Nephron (organoid): ENCODE data around the gene SH3BP2.
"Not testable (repeated sequence)": the region's sequence is repeated elsewhere in the genome, so short reads cannot be mapped to it uniquely, and the experiment has no call there.

Experiments used
- H3K27ac Mint-ChIP-seq, 3 experiments: 2 replicates each; pipeline ENCODE4 v1.8.0; 2020; ENCODE audit warnings: mixed read lengths in 3 of 3, mild to moderate bottlenecking in 2 of 3, moderate library complexity in 1 of 3
- H3K27me3 Mint-ChIP-seq: 2 replicates; pipeline ENCODE4 v1.8.0; 2021; ENCODE audit warnings: low read depth, mild to moderate bottlenecking, moderate library complexity, mixed read lengths
- H3K36me3 Mint-ChIP-seq: 2 replicates; pipeline ENCODE4 v1.8.0; 2020; ENCODE audit warnings: low read depth, mixed read lengths
- H3K4me1 Mint-ChIP-seq: 2 replicates; pipeline ENCODE4 v1.8.0; 2020; ENCODE audit warnings: mixed read lengths
- H3K4me3 Mint-ChIP-seq, 3 experiments: 2 replicates each; pipeline ENCODE4 v1.8.0; 2020; ENCODE audit warnings: mild to moderate bottlenecking in 3 of 3, mixed read lengths in 3 of 3, moderate library complexity in 2 of 3
- H3K9me3 Mint-ChIP-seq: 2 replicates; pipeline ENCODE4 v1.8.0; 2020; ENCODE audit warnings: mixed read lengths
- TF ChIP-seq, protein P1 (sequence below), 3 experiments: fragments of 200-600 bp; sonication (generic); IDR thresholded peaks; one replicate each; pipeline ENCODE4 v1.5.0; 2021; ENCODE audit warnings: antibody characterized with exemption in 3 of 3; ENCODE audit not compliant: unreplicated experiment in 3 of 3

The SH3BP2 gene

DNA sequence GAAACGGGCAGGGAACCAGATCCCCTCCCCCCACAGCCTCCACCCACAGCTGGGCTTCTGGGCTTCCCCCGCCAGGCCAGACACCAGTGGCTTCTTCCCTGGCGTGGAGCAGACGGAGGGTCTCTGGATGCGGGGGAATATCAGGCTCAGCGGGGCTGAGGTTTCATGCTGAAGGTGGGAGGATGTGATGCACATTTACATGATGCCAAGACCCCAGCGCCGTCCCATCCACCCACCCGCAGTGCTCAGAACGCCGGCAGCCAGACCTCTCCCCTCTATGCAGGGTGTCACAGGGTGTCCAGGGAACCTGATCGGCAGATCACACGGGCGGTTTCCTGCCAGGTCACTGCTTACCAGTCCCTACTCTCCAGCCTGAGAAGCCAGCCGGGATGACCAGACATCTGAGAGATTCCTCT lies 24.0 kb upstream of the SH3BP2 start:
- Mint-ChIP-seq H3K27me3 (peaks cover 9% of the 10 kb centered on the region), H3K36me3 (no peaks in the 10 kb centered on the region), H3K4me1 (no peaks in the 10 kb centered on the region), H3K4me3 (no peak overlapping the region), H3K27ac (no peak overlapping the region), H3K9me3 (peaks cover 11% of the 10 kb centered on the region)
- TF ChIP-seq, protein P1, sequence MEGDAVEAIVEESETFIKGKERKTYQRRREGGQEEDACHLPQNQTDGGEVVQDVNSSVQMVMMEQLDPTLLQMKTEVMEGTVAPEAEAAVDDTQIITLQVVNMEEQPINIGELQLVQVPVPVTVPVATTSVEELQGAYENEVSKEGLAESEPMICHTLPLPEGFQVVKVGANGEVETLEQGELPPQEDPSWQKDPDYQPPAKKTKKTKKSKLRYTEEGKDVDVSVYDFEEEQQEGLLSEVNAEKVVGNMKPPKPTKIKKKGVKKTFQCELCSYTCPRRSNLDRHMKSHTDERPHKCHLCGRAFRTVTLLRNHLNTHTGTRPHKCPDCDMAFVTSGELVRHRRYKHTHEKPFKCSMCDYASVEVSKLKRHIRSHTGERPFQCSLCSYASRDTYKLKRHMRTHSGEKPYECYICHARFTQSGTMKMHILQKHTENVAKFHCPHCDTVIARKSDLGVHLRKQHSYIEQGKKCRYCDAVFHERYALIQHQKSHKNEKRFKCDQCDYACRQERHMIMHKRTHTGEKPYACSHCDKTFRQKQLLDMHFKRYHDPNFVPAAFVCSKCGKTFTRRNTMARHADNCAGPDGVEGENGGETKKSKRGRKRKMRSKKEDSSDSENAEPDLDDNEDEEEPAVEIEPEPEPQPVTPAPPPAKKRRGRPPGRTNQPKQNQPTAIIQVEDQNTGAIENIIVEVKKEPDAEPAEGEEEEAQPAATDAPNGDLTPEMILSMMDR (IDR thresholded peaks at IDR 0.05; ENCODE audit: unreplicated experiment in 3 of 3), result no peak

DNA sequence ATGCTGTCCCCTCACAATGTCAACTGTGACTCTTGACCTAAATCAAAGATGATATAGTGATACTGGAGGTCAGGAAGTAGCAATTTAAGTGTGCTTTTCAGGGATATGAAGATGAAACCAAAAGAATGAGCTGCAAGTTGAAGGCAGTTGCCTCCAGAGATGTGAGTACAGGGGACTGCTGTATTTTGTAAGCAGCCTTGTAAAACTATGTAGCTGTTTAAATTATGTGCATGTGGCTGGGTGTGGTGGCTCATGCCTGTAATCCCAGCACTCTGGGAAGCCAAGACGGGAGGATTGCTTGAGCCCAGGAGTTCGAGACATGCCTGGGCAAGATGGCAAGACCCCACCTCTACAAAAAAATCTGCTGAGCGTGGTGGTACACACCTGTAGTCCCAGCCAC lies 21.6 kb upstream of the SH3BP2 start:
- Mint-ChIP-seq H3K36me3 (no peaks in the 10 kb centered on the region), H3K27me3 (peaks cover 5% of the 10 kb centered on the region), H3K4me3 (no peak overlapping the region), H3K27ac (no peak overlapping the region), H3K9me3 (peaks cover 11% of the 10 kb centered on the region), H3K4me1 (no peaks in the 10 kb centered on the region)
- TF ChIP-seq, protein P1 (IDR thresholded peaks at IDR 0.05; ENCODE audit: unreplicated experiment in 3 of 3), result no peak

DNA sequence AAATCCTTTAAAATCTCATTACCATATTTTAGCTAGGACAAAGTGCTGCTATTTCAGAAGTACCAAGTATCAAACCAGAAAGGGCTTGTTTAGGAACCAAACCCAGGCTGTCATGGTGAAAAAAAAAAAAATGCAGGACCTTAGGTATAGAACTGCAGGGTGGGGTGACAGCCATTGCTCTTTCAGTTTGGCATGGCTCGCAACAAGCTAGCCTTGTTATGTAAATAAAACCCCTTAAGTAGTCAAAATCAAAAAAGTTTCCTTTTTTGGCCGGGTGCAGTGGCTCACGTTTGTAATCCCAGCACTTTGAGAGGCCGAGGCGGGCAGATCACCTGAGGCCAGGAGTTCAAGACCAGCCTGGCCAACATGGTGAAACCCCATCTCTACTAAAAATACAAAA lies 12.2 kb upstream of the SH3BP2 start:
- peaks cover 10% of the 10 kb centered on the region for H3K27me3 Mint-ChIP-seq
- H3K9me3 Mint-ChIP-seq, result peaks cover 11% of the 10 kb centered on the region
- not testable (repeated sequence) for H3K4me1 Mint-ChIP-seq, H3K36me3 Mint-ChIP-seq, H3K27ac Mint-ChIP-seq, H3K4me3 Mint-ChIP-seq

DNA sequence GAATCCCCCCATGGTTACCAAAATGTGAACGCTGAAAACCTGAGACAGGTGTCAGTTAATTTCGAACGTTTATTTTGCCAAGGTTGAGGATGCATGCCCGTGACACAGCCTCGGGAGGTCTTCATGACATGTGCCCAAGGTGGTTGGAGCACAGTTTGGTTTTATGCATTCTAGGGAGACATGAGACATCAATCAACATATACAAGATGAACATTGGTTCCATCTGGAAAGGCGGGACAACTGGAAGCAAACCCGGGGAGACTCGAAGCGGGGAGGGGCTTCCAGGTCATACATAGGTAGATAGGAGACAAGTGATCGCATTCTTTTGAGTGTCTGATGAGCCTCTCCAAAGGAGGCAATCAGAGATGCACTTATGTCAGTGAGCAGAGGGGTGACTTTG lies 11.0 kb upstream of the SH3BP2 start:
- H3K27me3 Mint-ChIP-seq, result peaks cover 10% of the 10 kb centered on the region
- H3K27ac Mint-ChIP-seq, result no peak overlapping the region
- H3K36me3 Mint-ChIP-seq, result no peaks in the 10 kb centered on the region
- peaks cover 11% of the 10 kb centered on the region for H3K9me3 Mint-ChIP-seq
- no peak overlapping the region for H3K4me3 Mint-ChIP-seq
- TF ChIP-seq, protein P1 (IDR thresholded peaks at IDR 0.05; ENCODE audit: unreplicated experiment in 3 of 3), result no peak
- H3K4me1 Mint-ChIP-seq, result no peaks in the 10 kb centered on the region

DNA sequence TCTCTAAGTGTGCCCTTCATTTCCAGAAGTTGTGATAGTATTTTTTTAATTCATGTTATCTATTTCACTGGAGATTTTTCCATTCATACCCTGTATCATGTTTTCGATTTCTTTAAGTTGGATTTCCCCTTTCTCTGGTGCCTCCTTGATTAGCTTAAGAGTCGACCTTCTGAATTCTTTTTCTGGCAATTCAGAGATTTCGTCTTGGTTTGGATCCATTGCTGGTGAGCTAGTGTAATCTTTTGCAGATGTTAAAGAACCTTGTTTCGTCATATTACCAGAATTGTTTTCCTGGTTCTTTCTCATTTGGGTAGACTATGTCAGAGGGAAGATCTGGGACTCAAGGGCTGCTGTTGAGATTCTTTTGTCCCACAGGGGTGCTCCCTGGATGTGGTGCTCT lies 9.1 kb upstream of the SH3BP2 start:
- H3K4me1 Mint-ChIP-seq, result no peaks in the 10 kb centered on the region
- H3K9me3 Mint-ChIP-seq, result peaks cover 11% of the 10 kb centered on the region
- H3K27me3 Mint-ChIP-seq, result peaks cover 10% of the 10 kb centered on the region
- no peak overlapping the region for H3K27ac Mint-ChIP-seq
- TF ChIP-seq, protein P1 (IDR thresholded peaks at IDR 0.05; ENCODE audit: unreplicated experiment in 3 of 3), result no peak
- H3K36me3 Mint-ChIP-seq, result no peaks in the 10 kb centered on the region
- no peak overlapping the region for H3K4me3 Mint-ChIP-seq

DNA sequence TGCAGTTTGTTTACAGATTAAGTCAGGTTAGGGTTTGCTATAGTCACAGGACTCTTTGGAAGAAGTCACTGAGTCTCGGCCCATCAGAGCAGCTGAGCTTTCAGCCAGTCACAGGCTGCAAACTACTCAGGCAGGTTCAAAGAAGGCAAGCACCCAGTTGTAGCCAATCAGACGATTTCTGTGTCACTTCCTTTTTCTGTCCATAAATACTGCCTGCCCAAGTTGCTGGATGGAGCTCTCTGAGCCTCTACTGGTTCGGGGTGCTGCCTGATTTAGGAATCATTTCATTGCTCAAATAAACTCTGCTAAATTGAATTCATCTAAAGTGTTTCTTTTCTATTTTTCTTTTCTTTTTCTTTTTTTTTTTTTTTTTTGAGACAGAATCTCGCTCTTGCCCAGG lies 7.3 kb upstream of the SH3BP2 start:
- peaks cover 16% of the 10 kb centered on the region for H3K27me3 Mint-ChIP-seq
- no peak overlapping the region for H3K4me3 Mint-ChIP-seq
- peaks cover 11% of the 10 kb centered on the region for H3K9me3 Mint-ChIP-seq
- no peak overlapping the region for H3K27ac Mint-ChIP-seq
- no peaks in the 10 kb centered on the region for H3K36me3 Mint-ChIP-seq
- no peaks in the 10 kb centered on the region for H3K4me1 Mint-ChIP-seq
- TF ChIP-seq, protein P1 (IDR thresholded peaks at IDR 0.05; ENCODE audit: unreplicated experiment in 3 of 3), result no peak
